HG02840 (cell line): ENCODE measurements around the gene FIBP.

ENCODE experiments used
- ATAC-seq: cut with Tn5 transposase; IDR thresholded peaks from one replicate; pipeline ENCODE4 v1.9.1; 2021; ENCODE audit warnings: mild to moderate bottlenecking, moderate library complexity, moderate number of reproducible peaks; ENCODE audit not compliant: unreplicated experiment, low FRiP score

The FIBP gene

GRCh38 chr11:65871811-65872548 is 16.3 kb downstream of the FIBP start:
- ATAC-seq, result no peak

- ATAC-seq, result no peak
Observed at GRCh38 chr11:65870706-65871681, 17.3 kb downstream of the FIBP start.

GRCh38 chr11:65870307-65870658 is 18.0 kb downstream of the FIBP start:
- ATAC-seq, result no peak

- no peak for ATAC-seq
Observed at GRCh38 chr11:65869643-65870306, 18.5 kb downstream of the FIBP start.

GRCh38 chr11:65868907-65869306 is 19.4 kb downstream of the FIBP start:
- ATAC-seq, result no peak

- no peak for ATAC-seq
Observed at GRCh38 chr11:65868076-65868667, 20.1 kb downstream of the FIBP start.

GRCh38 chr11:65867284-65868071 is 20.8 kb downstream of the FIBP start:
- ATAC-seq, result no peak

GRCh38 chr11:65866509-65867283 is 21.6 kb downstream of the FIBP start:
- no peak for ATAC-seq

- no peak for ATAC-seq
Observed at GRCh38 chr11:65865550-65866172, 22.6 kb downstream of the FIBP start.

- no peak for ATAC-seq
Observed at GRCh38 chr11:65864706-65865471, 23.4 kb downstream of the FIBP start.

- no peak for ATAC-seq
Observed at GRCh38 chr11:65863889-65864705, 24.2 kb downstream of the FIBP start.

GRCh38 chr11:65862941-65863888 is 25.1 kb downstream of the FIBP start:
- ATAC-seq, result no peak

GRCh38 chr11:65862191-65862735 is 26.0 kb downstream of the FIBP start:
- no peak for ATAC-seq

- ATAC-seq, result no peak
Observed at GRCh38 chr11:65861533-65862183, 26.6 kb downstream of the FIBP start.

- ATAC-seq, result no peak
Observed at GRCh38 chr11:65861165-65861505, 27.1 kb downstream of the FIBP start.
